HG02678 (cell line): ENCODE measurements around the gene TUBA4B.
"Not testable (repeated sequence)": the region's sequence is repeated elsewhere in the genome, so short reads cannot be mapped to it uniquely, and the experiment has no call there.

Source experiments
- ATAC-seq: cut with Tn5 transposase; IDR thresholded peaks from one replicate; pipeline ENCODE4 v1.9.1; 2021; ENCODE audit warnings: mild to moderate bottlenecking, moderate library complexity; ENCODE audit not compliant: unreplicated experiment

The TUBA4B gene

DNA sequence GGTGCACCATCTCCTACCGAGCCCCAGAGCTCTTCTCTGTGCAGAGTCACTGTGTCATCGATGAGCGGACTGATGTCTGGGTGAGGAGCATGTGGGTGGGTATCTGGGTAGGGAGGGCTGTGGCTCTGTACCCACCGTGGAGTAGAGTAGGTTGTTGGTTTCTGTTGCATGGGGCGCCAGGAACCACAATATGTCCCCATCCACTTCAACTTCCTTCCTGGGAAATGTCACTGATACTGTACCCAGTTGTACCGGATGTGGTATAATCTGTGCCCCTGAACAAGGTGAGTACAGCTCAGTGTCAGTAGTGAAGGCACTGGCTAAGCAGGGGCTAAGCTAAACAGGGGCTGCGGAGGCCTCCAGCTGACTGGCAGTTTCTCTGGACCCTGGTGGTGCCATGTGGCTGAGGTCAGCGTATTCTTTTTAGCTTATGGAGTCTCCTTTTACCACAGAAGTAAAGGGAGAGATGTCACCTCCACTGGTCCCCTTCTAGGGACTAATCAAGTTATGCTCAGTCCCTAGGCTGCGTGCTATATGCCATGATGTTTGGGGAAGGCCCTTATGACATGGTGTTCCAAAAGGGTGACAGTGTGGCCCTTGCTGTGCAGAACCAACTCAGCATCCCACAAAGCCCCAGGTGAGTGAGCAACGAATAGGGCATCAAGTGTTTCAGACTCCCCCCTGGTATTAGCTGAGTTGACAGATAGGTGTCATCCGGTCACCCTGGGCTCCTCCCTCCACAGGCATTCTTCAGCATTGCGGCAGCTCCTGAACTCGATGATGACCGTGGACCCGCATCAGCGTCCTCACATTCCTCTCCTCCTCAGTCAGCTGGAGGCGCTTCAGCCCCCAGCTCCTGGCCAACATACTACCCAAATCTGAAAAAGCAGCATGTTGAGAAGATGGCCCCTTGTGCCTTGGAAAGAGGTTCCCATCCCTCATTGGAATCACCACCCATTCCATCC is 5.1 kb upstream of the TUBA4B start:
- no peak for ATAC-seq

DNA sequence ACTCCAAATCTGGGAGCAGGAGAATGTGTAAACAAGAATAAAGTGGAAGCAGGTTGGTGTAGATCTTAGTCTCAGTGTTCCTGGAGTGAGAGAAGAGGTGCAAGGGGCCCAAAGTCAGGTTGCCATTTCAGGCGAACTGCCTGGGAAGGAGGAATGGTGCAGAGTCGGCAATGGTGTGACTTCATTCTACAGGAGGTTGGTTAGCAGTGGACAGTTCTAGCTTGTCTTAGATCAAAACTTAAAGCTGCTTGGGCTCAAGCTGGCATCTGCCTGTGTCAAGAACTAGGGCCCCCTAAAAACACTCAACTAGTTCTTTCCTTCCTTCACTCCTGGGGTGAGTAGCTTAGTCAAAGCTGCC is 4.2 kb upstream of the TUBA4B start:
- ATAC-seq: no peak

DNA sequence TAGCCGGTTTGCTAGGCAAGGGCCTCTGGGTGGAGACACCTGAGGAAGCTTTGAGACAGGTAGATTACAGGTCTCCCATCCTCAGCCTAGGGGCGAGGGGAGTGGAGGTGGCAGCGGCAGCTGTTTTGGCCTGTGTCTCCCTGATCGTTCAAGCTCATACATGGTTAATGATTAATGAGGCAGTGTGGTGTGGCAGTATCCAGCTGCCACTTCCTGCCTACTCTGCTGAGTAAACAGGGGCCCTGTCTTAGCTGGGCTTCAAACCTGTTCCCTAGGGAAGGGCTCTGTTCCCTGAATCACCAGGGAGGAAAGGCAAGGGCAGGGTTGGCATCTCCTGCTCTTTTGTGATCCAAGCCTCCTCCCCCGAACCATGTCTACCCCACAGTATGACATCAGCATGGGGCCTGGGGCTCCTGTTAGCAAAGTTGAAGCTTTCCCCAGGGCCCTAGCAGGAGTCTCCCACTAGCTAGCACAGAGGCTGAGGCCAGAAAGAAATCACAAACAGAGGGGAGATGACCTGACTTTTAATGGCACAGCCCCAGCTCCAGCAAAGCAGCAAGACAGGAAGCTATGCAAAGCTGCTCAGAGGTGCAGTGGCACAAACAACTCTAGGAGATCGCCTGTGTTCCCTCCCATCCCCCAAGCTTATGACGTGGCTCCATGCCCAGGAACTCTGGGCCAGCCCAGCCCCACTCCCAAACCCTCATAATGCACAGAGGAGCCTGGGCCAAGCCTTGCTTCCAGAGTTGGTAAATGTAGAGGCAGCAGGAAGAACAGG is 3.7 kb upstream of the TUBA4B start:
- ATAC-seq: peak; percentile 45

DNA sequence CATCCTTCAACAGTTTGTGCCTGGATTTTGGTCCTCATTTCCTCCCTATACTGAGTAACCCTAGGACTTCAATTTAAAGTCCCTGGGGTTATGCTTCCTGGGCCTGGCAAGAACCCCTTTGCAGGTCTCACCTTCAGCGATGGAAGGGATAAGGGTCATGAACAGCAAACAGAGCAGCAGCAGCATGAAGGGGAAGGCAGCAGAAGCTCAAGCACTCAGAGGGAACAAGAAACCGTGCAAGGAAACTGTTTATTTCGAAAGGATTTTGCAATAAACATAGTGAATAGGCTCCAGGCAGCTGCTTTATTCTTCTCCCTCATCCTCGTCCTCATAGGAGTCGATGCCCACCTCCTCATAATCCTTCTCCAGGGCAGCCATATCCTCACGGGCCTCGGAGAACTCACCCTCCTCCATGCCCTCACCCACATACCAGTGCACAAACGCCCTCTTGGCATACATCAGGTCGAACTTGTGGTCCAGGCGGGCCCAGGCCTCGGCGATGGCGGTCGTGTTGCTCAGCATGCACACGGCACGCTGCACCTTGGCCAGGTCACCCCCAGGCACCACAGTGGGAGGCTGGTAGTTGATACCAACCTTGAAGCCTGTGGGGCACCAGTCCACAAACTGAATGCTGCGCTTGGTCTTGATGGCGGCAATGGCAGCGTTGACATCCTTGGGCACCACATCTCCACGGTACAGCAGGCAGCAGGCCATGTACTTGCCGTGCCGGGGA is 2.8 kb upstream of the TUBA4B start:
- no peak for ATAC-seq

DNA sequence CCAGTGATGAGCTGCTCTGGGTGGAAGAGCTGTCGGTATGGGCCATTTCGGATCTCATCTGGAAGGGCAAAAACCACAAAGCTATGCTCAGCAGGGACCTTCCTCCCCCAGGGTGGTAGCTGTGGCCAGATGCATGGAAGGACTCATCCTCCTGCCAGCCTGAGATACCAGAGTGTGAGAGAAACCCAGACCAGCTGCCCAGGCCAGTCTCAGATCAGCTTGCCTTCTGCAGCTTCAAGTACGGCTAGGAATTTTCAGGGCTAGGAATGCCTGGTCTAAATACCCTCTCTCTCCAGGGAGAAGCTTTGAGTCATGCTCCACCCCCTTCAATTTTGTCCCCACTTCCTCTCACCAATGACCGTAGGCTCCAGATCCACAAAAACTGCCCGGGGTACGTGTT is 1.4 kb upstream of the TUBA4B start:
- no peak for ATAC-seq

DNA sequence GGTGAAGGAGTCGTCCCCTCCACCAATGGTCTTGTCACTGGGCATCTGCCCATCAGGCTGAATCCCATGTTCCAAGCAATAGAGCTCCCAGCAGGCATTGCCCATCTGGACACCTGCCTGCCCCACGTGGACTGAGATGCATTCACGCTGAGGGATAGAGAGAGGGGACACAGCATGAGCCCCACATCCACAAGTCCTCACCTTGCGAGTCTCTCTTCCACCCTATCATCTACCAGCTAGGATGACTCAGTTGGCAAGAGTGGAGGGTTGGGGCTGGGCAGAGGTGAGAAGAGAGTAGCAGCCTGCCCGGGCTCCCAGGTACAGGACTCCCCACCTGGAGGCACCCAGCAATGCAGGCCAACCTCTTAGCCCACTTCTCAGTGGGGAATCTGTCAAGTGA is 959 bp upstream of the TUBA4B start:
- ATAC-seq: no peak

DNA sequence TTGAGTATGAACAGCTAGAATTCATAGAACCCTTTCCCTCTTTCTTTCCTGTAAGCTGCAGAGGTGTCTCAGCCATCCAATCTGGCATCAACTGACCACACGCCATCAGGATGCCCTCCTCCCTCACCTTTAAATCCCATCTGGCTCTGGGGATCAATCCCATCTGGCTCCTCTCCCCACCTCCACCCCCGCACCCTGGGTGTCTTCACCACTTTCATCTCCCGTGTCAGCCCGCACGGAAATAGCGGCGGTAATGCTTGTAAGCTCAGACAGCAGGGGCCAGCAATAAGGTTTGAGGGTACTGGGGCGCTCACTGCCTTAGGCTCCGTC is 508 bp upstream of the TUBA4B start:
- ATAC-seq: no peak

DNA sequence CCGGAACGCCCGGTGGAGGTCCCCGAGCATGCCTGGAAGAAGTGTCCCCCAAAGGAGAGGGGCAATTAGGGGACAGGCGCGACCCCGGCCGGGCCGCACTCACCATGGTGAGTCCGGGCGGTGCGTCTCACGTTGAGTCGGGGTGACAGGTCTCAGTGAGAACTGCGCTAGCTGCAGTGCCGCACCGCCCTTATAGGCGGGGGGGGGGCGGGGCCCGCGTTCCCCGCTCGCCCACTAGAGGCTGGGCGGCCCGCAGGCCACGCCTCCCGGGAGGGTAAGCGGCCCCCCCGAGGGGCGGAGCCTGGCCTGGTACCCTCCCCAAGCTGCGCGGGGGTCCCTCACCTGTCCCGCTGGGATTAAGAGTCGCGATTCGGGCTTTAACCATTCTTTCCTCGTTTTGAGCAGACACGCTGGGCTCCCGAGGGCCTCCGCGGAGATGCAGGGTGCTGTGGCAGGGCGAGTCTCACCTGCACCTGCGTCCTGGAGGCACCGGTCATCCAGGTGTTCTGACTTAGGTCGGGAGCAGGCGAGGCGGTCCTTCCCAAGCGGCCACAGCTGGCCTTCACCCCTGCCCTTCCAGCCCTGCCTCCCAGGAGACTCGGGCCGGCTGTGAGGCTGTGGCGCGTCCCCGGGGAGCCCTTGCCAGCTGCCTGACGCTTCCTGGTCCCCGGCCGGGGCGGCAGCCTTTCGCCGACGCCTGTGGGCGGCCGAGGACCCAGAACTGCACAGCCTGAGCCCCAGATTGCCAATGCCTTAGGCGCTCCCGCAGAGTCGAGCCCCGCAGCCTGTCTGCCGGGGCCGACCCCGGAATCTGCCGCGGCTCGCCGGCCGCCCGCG is 928 bp downstream of the TUBA4B start, which contains the start of gene TUBA4A:
Gene TUBA4A, minus strand, starts transcription at position 166 of the 837 bp plus-strand sequence. Its CDS starts 60 bp downstream, at position 106.
- peak; percentile 61 for ATAC-seq

DNA sequence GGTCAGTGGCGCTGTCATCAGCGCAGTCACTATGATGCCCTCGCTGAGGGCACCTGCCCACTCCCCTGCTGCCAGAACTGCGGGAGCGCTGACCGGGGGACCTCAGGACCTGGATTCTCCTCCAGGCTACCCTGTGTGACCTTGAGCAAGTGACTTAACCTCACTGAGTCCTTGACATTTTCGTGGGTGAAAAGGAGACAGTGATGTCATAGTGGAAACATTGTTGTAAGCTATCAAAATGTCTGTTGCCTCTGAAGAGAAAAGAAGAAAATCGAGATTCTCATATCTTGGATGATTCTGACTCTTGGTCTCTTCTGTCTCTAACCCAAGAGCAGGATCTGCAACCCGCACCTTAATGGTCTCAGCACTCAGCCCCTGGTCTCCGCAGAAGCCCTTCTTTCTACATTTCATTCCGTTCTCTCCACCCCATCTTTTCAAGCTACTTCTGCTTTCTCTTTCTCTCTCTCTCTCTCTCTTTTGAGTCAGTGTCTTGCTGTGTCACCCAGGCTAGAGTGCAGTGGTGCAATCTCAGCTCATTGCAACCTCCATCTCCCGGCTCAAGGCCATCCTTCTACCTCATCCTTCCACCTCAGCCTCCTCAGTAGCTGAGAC is 1.7 kb downstream of the TUBA4B start:
- peak; percentile 25 for ATAC-seq

DNA sequence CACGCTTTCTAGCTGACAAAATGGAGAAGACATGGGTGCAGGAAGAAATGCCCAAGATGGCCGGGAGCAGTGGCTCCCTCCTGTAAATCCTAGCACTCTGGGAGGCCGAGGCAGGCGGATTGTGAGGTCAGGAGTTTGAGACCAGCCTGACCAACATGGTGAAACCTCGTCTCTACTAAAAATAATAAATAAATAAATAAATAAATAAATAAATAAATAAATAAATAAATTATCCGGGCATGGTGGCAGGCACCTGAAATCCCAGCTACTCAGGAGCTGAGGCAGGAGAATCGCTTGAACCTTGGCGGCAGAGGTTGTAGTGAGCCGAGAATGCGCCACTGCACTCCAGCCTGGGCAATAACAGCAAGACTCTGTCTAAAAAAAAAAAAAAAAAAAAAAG is 5.9 kb downstream of the TUBA4B start:
- not testable (repeated sequence) for ATAC-seq

DNA sequence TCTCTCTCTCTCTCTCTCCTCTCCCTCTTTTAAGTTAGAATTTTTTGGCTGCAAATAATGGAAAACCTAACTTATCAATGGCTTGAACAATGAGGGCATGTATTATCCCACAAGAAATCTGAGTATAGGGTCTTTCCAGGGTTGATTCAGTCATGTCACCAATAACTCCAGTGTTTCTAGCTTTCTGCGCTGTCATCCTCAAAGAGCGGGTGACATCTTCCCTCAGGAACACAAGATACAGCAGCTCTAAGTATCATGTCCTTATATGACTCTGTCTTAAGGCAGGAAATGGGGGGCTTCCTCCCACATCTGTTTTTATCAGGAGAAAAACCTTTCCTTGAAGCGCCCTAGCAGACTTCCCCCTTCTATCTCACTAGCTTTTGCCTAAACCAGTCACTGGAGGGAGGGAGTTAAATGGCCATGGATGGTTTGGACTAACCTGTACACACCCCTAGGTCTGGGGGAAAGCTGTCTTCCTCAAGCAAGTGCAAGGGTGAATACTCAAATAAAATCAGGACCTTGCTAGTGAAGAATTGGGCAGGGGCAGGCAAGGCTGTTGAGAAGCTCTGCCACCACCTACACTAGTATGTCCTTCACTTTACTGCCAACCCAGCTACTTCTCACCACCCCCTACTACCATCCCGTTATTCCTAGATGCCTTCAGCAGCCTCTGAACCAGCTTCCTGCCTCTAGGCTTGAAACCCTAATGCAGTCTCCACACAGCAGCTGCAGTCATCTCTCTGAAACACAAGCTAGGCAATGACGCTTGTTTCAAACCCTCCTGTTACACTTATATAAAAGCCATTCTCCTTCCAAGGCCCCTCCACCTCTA is 8.2 kb downstream of the TUBA4B start:
- no peak for ATAC-seq

DNA sequence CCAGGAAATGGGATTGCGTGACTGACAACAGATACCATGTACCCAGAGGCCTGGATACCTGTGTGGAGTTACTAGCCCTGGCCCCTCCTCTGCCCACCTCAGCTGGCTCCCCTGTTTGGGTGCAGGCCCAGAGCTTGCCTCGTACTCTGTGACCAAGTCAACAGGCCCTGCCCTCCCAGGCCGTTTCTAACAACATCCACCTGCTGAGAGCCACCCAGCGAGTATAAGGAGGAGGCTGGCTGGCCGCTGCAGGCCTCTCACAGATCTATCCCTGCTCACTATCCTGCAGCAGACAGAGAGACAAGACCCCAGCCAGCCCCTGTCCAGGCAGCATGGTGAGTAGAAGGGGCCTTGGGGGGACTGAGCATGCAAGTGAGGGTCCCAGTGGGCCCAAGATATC is 13.2 kb downstream of the TUBA4B start:
- no peak for ATAC-seq

DNA sequence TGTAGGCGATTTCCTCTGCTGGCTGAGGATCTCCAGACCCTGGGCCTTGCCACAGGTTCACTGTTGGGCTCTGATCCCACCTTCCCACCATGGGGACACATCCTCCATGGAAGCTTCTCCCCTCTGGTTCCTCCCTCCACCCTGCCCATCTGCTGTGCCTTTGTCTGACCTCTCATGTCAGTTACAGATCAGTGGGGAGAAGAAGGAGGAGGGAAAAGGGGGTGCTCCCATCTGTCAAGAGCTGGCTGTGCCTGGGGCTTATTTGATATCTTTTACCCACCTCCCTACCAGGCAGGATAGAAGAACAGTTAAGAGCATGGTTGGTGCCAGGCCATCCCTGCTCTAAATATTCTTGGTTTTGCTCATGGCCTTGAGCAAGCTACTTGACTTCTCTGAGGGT is 13.8 kb downstream of the TUBA4B start:
- ATAC-seq: no peak

DNA sequence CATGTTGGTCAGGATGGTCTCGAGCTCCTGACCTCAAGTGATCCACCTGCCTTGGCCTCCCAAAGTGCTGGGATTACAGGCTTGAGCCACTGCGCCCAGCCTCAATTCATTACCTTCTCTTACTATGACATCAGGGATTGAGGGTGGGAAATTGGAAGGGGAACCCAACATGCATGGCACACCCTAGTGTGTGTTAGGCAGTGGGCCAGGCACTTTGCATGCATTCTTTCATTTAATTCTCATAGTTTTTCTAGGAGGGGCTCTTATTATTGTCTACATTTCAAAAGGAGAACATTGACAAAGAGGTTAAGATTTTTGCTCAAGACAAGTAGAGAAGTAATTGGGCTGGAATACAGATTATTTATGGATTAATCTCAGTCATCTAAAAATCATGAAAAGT is 15.3 kb downstream of the TUBA4B start:
- no peak for ATAC-seq

DNA sequence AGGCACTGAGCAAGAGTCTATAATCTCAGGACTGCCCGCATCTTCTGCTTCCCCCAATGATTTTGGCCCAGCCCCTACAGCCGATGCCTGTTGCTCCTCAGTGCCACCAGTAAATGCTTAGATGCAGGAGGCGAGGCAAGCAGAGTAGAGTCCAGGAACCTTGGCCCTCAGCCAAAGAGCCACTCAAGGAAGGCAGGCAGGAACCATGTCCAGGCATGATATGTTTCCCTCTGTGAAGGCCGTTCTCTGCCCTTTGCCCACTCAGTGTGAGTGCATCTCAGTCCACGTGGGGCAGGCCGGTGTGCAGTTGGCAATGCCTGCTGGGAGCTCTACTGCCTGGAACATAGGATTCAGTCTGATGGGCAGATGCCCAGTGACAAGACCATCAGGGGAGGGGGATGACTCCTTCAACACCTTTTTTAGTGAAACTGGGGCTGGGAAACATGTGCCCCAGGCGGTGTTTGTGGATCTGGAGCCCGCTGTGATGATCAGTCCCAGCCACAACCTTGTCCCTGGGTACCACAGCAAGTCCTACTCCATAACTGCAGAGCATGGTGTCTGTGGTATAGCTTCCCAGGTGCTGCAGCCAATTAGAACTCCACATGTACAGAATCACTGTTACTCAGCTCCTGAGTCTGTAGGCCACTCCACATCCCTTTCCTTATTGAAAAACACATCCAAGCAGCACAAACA is 16.5 kb downstream of the TUBA4B start:
- ATAC-seq: no peak

DNA sequence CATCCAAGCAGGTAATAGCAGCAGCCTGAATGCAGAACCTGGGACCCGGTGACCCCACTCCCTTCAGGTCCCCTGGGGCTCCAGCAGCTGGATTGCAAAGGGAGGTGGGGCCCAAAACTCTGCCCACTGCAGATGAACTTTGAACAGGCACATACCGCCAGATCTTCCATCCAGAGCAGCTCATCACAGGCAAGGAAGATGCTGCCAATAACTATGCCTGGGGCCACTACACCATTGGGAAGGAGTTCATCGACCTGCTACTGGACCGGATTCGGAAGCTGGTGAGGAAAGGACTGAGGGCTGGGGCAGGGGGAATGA is 17.0 kb downstream of the TUBA4B start:
- no peak for ATAC-seq

DNA sequence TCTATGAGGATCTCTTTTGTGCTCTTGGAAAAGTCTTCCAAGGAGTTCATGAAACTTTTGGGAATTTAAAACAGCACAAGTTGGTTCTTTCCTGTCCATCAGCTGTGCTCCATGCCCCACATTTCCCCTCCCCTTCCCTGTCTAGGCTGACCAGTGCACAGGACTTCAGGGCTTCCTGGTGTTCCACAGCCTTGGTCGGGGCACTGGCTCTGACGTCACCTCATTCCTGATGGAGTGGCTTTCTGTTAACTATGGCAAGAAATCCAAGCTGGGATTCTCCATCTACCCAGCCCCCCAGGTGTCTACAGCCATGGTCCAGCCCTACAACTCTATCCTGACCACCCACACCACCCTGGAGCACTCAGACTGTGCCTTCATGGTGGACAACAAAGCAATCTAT is 18.0 kb downstream of the TUBA4B start:
- ATAC-seq: no peak

DNA sequence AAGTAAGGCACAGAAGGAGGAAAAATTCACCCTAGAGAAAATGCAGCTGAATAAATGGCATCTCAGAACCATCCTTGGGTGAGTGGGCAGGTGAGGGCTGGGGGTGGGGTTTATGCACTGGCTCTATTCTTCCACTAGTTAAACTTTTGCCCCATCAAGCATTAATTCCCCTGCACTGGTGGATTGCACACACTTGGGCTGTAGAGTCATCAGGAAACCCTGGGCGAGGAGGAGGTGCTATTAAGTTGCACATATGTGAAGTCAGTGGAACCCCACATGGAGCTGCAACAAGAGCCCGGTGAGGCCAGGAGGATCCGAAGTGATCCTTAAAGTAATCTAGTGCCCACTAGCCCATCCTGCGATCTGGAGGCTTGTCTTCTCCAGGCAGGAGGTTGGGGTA is 19.3 kb downstream of the TUBA4B start:
- ATAC-seq: no peak

DNA sequence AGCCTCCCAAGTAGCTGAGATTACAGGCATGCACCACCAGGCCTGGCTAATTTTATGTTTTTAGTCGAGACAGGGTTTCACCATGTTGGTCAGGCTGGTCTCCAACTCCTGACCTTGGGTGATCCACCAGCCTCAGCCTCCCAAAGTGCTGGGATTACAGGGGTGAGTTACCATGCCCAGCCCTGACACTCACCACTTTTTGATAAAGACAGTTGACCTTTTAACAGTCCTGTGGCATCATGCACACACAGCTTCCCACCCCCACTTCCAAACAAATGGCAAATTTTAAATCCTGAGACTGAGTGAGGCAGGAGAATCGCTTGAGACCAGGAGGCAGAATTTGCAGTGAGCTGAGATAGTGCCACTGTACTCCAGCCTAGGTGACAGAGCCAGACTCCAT is 20.0 kb downstream of the TUBA4B start:
- no peak for ATAC-seq
